Epithelial cell of esophagus (primary cell): ENCODE measurements around the gene FOXL1.

Experiments
- DNase-seq: peaks from one replicate; pipeline ENCODE4 v3.0.0; 2010; ENCODE audit warnings: low read depth
- H3K4me3 ChIP-seq: 2 replicates; pipeline ENCODE4 v1.5.1; 2011; ENCODE audit warnings: mild to moderate bottlenecking, low read length, control low read depth
- TF ChIP-seq, protein P1 (sequence below): IDR thresholded peaks from 2 replicates; pipeline ENCODE4 v1.5.1; 2011; ENCODE audit warnings: low read depth, mild to moderate bottlenecking, low read length, control low read depth, inconsistent platforms; ENCODE audit not compliant: insufficient read depth; ENCODE audit errors: missing control alignments

Gene FOXL1

DNA sequence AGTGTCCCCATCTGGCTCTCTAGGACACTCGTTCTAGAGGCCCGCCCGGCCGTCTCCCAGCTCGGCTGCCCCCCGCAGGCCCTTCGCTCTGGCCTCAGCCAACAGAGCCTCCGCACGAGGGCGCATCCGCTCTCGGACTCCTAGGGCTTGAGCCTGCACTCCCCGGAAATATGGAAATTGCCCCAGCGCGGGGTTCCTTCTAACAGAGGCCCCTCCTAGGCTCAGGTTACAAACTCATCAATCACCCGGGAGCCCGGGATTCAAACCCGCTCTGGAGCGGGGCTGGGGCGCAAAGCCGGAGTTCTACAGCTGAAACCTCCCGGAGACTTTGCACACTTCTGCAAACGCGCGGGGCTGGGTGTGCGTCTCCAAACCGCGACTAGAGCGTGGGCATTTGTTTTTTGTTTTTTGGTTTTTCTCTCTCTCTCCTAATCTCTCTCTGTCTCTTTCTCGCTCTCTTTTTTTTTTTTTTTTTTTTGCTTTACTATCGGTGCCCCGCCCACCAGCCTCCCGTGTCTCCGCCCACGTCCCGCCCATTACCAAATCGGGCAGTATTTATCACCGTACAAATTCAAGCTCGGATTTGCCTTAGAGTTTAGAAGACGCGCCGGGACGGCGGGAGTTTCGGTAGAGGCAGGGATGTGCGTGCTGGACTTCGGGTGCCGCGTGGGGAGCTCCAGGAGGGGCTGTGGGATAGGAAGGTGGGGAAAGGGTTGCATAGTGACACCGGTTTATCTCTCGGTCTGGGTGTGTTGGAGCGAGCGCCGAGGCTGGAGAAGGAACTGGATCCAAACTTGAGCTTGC lies 2.4 kb upstream of the FOXL1 start:
- TF ChIP-seq, protein P1, sequence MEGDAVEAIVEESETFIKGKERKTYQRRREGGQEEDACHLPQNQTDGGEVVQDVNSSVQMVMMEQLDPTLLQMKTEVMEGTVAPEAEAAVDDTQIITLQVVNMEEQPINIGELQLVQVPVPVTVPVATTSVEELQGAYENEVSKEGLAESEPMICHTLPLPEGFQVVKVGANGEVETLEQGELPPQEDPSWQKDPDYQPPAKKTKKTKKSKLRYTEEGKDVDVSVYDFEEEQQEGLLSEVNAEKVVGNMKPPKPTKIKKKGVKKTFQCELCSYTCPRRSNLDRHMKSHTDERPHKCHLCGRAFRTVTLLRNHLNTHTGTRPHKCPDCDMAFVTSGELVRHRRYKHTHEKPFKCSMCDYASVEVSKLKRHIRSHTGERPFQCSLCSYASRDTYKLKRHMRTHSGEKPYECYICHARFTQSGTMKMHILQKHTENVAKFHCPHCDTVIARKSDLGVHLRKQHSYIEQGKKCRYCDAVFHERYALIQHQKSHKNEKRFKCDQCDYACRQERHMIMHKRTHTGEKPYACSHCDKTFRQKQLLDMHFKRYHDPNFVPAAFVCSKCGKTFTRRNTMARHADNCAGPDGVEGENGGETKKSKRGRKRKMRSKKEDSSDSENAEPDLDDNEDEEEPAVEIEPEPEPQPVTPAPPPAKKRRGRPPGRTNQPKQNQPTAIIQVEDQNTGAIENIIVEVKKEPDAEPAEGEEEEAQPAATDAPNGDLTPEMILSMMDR: peak; percentile 67

DNA sequence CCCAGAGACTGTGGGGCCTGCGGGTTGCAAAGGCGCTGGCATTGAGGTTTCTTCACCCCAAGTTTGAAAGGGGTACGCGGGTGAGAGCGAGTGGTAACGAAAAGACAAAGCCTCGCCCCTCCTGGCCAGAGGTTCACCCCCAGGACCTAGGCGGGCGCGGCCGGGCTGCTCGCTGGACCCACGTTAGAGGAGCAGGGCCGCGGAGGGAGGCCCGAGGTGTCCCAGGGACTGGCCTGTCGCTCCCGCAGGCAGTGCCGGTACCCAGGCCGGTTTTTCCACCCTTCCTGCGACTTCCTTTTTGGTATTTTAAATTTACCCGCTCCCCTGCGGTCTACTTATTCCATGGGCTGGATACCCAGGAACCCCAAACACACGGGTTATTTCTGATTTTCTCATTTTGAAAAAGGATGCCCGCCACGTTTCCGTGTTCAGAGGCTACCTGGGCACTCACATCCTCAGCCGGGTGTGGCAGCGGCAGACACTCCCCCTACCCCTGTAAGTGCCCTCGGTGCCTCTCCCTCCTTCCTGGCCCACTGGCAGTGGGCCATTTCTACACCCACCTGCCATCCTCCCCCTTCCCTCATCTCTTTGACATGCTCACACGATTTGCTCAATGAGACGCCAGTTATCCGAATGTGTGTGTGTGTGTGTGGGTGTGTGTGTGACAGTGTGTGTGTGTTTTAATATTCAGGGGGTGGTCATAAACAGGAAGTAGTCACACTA lies 1.6 kb upstream of the FOXL1 start:
- H3K4me3 ChIP-seq: peak overlapping the region; percentile 61
- peak; percentile 36 for DNase-seq

More for the DNA sequence above, 2.4 kb upstream of the FOXL1 start:
- peak; percentile 94 for DNase-seq
- H3K4me3 ChIP-seq: peak overlapping the region; percentile 61

DNA sequence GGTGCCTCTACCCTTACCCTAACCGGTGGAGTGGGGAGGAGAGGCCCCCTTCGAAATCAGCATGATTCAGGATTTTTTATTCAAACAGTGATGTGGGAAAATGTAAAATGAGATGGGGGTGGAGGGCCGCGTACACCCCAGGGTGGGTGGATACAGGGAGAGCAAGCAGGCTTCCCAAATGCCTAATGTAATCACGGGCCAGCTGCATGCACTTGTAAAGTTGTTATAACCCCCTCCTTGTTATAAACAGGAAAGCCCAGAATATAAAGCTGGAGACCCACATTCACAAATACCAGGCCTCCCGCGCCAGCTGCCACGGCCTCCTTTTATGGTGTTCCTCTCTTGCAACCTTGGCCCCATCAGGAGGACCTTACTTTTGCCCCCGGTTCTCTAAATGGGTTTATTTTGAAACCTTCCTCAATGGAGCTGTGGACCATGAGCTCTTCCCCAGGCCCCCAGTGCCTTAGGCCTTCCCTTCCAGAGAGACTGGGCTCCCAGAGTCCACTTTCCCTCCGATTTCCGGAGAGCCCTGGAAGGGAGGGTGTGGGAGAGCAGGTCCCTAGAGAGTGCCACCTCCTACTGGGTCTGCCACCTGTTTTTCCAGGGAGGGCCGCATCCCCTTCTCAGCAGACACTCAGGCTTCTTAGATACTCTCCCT lies 906 bp upstream of the FOXL1 start:
- TF ChIP-seq, protein P1: no peak
- H3K4me3 ChIP-seq: peak overlapping the region; percentile 61
- no peak for DNase-seq

More for the DNA sequence above, 1.6 kb upstream of the FOXL1 start:
- TF ChIP-seq, protein P1: no peak

DNA sequence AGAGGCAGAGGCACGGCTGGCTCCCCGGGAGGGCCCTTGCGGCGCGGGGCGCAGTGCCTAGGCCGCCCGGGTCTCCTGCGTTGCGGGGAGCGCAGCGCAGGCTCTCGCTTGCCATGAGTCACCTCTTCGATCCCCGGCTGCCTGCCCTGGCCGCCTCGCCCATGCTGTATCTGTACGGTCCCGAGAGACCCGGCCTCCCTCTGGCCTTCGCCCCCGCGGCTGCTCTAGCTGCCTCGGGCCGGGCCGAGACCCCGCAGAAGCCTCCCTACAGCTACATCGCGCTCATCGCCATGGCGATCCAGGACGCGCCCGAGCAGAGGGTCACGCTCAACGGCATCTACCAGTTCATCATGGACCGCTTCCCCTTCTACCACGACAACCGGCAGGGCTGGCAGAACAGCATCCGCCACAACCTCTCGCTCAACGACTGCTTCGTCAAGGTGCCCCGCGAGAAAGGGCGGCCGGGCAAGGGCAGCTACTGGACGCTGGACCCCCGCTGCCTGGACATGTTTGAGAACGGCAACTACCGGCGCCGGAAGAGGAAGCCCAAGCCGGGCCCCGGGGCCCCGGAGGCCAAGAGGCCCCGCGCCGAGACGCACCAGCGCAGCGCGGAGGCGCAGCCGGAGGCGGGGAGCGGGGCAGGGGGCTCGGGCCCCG lies 390 bp downstream of the FOXL1 start:
- H3K4me3 ChIP-seq: no peak overlapping the region
- TF ChIP-seq, protein P1: no peak
- DNase-seq: no peak

DNA sequence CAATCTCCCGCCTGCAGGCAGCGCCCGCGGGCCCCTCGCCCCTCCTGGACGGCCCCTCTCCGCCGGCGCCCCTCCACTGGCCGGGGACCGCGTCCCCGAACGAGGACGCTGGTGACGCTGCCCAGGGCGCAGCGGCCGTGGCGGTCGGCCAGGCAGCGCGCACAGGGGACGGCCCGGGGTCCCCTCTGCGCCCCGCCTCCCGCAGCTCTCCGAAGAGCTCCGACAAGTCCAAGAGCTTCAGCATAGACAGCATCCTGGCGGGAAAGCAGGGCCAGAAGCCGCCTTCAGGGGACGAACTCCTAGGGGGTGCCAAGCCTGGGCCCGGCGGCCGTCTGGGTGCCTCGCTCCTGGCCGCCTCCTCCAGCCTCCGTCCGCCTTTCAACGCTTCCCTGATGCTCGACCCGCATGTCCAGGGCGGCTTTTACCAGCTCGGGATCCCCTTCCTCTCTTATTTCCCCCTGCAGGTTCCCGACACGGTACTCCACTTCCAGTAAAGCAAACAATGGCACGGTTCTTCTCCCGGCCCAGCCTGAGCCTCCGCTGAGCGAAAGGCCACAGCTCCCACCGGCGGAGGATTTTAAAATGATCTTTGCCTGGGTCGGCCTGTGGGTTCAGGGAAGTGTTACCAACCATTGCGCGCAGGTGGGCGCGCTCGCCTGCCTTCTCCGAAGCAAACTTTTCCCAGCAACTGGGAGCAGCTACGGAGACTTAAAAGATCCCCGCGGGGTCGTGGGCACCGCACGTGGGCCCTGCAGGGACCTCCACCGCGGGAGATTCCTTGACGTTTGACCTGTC lies 1.1 kb downstream of the FOXL1 start:
- TF ChIP-seq, protein P1: no peak
- H3K4me3 ChIP-seq: no peak overlapping the region
- no peak for DNase-seq

DNA sequence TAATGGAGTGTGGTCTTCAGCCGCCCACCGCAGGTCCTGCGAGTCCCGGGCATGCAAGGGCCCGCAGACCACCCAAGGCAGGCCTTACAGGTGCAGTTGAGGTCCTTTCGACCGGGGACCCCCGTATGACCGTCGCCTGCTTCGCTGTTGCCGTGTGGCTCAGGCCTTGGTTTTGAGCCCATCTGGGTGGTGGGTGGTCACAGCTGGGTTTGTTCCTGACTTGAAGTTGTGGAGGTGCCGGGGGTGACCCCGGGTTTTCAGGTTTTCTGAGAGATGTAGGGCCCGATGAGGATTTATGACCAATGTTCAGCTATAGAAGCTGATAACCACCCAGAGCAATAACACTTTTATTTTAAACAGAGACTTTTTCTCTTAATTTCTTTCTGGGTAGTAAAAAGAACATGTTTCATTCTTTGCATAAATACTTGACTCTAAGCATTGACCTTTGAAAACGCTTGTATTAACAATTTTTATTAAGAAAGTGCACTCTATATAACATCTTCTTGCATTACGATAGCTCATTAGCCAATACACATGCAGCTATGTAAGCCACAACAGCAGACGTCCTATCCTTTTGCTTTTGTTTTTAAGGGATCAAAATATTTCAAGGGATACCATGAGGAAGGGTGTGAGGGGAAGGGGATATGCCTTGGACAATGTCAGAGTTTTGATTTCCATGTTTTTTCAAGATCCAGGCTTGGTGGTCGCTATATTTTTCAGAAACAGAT lies 1.9 kb downstream of the FOXL1 start:
- TF ChIP-seq, protein P1: no peak
- no peak overlapping the region for H3K4me3 ChIP-seq
- DNase-seq: no peak
